Stimulated activated CD8-positive, alpha-beta memory T cell treated with anti-CD3 and anti-CD28 coated beads, Interleukin-12 subunit alpha, Interleukin-12 subunit beta, amount 100 ng/mL, for 24 hours (primary cell): Measurements from ENCODE around the gene SEC22B.
"Not testable (repeated sequence)": the region's sequence is repeated elsewhere in the genome, so short reads cannot be mapped to it uniquely, and the experiment has no call there.

Experiments used
- DNase-seq: peaks from one replicate; pipeline ENCODE4 v3.0.0-alpha.2; 2020; ENCODE audit errors: extremely low read depth

SEC22B gene

DNA sequence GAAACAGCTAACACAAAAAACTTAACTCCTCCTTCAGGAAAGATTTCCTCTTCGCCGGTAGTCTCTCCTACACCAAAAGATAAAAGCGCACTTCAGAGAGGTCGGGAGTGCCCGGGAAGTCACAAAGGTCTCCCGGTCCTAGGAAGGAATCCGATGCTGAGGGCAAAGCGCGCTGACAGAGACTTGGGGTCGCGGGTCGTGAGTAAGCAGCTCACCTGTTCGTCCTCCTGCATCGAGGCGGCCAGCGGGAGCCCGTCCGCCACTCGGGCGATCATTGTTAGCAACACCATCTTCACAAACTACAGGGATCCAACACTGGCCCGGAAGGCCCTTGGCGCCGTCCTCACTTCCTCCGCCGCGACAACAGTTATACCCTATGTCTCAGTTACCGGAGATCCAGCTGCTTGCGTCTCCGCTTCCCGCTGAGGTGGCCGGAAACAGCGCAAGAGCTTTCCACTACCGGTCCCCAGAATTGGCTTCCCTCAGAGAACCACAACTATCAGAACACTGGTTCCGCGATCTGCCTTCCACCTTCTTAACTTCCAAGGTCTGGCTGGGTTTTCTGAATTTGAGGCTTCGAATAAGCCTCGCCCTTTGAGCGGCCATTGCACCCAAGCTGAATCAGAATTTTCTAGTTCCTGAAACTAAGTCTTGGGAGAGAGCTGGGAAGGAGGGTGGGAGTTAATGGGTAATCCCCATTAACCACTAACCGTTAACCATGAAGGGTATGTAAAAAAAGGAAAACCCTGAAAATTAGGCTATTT is at the start of gene SEC22B:
TSS of gene SEC22B (minus strand) at position 429 of the 764 bp plus-strand sequence. CDS start at position 290, 139 bp downstream.
- DNase-seq = peak; percentile 62

GRCh38 chr1:120217933-120218332 is 41.6 kb upstream of the SEC22B start:
- not testable (repeated sequence) for DNase-seq

- DNase-seq = not testable (repeated sequence)
Observed at GRCh38 chr1:120217175-120217929, 41.0 kb upstream of the SEC22B start.

GRCh38 chr1:120213606-120214005 is 37.3 kb upstream of the SEC22B start:
- not testable (repeated sequence) for DNase-seq

- DNase-seq = not testable (repeated sequence)
Observed at GRCh38 chr1:120210754-120211153, 34.4 kb upstream of the SEC22B start.

DNA sequence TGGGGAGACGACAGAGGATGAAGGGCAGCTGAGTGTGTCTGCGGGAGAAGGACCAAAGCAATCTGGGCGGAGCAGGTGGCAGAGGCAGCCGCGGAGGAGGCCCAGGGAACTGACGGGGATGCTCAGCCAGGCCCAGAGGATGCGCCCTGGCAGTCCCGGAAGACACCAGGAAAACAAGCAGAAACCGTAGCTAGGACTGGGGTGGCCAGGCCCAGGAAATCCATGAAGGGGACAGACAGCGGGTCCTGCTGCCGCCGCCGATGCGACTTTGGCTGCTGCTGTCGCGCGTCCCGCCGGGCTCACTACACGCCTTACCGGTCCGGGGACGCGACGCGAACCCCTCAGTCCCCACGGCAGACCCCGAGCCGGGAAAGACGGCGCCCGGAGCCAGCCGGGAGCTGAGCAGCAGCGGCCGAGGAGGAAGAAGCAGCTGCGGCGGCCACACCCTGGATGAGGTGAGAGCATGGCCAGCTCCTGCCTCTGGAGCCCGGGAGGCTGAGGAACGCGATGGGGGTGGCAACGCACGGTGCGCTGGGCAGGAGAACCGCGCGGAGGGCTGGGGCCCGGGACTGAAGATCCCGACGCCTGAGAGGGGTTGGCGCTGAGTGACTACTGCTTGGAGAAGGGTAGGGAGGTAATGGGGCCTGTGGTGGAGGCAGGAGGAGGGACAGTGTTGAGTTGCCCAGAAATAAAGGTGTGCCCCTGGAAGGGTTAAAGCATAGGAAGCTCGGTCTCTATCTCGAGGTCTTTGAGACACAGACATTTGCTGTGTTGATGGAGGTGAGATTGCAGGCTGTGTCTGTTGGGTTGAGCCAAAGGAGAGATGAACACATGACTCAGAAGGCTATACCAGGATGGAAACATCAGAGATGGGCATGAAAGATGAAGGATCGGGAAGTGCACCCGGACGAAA is 20.8 kb upstream of the SEC22B start:
- DNase-seq = not testable (repeated sequence)

GRCh38 chr1:120188626-120189025 is 12.3 kb upstream of the SEC22B start:
- not testable (repeated sequence) for DNase-seq

DNA sequence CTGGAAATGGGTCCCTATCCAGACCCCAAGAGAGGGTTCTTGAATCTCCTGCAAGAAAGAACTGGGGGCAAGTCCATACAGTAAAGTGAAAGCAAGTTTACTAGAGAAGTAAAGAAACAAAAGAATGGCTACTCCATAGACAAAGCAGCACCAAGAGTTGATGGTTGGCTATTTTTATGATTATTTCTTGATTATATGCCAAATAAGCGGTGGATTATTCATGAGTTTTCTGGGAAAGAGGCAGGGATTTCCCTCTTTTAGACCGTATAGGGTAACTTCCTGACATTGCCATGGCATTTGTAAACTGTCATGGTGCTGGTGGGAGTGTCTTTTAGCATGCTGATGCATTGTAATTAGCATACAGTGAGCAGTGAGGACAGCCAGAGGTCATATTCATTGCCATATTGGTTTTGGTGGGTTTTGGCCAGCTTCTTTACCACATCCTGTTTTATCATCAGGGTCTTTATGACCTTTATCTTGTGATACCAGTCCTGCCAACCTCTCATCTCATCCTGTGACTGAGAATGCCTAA is 5.9 kb upstream of the SEC22B start:
- not testable (repeated sequence) for DNase-seq

DNA sequence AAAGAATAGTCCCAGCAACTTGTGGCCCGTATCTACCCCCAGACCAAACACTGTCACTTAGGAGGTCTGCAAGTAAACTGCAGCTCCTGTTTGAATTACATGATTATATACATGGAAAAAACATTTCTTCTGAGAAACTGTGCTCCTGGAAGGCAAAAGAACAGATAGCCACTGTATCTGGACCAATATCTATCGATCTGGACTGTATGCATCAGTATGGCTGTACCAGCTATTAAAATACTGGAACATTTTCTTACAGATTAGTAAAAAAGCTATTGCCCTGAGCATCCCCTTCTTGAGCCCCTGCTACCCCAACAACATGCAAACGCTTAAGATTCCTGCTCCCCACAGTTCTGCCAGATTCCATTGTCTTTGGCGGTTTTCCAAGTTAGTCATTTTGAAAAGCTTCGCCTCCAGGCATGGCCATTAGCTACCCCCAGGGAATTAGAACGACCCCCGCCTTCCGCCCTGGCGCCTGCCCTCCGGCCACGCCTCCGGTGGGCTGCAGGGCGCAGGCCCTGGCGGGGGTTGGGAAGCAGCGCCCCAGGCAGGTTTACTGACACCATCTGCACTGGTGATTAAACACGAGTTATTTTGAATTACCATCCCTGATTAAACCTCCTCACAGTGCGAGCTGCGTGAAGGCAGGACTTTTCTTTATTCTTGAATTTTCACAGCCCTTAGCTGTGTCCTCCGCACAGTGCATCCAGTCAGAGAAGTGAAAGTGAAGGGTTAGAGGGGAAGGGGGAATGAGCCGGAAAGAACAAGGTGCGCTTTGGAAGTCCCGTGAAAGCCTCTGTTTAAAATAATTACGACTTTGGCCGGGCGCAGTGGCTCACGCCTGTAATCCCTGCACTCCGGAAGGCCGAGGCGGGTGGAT is 3.7 kb upstream of the SEC22B start:
- DNase-seq = not testable (repeated sequence)

GRCh38 chr1:120178799-120179756 is 2.8 kb upstream of the SEC22B start:
- no peak for DNase-seq

- not testable (repeated sequence) for DNase-seq
Observed at GRCh38 chr1:120178058-120178457, 1.7 kb upstream of the SEC22B start.

- DNase-seq = not testable (repeated sequence)
Observed at GRCh38 chr1:120175688-120176087, 632 bp downstream of the SEC22B start.

DNA sequence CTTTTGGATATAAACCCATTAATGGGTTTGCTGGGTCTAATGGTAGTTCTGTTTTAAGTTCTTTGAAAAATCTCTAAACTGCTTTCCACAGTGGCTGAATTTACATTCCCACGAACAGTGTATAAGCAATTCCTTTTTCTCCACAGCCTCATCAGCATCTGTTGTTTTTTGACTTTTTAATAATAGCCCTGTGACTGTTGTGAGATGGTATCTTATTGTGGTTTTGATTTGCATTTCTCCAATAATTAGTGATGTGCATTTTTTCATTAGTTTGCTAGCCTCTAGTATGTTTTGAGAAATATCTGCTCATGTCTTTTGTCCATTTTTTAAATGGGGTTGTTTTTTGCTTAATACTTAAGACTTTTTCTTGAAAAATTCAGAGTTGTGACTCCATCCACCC is 11.6 kb downstream of the SEC22B start:
- not testable (repeated sequence) for DNase-seq

GRCh38 chr1:120162015-120162414 is 14.3 kb downstream of the SEC22B start:
- not testable (repeated sequence) for DNase-seq

- DNase-seq = not testable (repeated sequence)
Observed at GRCh38 chr1:120158495-120158894, 17.8 kb downstream of the SEC22B start.

DNA sequence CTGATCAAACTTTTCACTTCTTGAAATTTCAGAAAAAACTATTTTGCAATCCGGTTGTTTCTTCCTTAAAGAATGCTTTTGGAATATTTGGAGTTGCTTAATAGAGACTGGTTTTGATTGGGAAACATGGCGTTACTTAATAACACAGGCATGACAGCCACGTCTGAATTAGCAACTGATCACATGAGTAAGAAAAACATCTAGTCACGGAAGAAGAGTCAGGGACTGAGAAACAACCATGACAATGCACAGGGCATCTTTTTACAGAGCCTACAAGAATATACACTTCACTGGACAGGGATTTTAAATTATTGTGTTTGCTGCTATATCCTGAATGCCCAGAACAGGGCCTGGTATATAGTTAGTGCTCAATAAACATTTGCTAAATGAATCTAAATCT is 18.2 kb downstream of the SEC22B start:
- not testable (repeated sequence) for DNase-seq

- not testable (repeated sequence) for DNase-seq
Observed at GRCh38 chr1:120150138-120150822, 26.0 kb downstream of the SEC22B start.

DNA sequence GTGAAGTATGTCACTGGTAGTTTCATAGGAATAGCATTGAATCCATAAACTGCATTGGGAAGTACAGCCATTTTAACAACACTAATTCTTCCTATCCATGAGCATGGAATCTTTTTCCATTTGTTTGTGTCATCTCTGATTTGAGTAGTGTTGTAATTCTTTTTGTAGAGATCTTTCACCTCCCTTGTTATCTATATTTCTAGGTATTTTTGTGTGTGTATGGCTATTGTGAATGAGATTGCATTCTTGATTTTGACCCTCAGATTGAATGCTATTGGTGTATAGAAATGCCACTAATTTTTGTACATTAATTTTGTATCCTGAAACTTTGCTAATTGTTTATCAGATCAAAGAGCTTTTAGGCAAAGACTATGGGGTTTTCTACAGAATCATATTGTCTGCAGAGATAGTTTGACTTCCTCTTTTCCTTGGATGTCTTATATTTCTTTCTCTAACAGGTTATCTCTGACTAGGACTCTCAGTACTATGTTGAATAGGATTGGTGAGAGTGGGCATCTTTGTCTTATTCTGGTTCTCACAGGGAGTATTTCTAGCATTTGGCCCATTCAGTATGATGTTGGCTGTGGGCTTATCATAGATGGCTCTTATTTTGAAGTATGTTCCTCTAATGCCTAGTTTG is 26.8 kb downstream of the SEC22B start:
- not testable (repeated sequence) for DNase-seq
